ENCODE measurements around the gene IL1B.

Gene IL1B

DNA sequence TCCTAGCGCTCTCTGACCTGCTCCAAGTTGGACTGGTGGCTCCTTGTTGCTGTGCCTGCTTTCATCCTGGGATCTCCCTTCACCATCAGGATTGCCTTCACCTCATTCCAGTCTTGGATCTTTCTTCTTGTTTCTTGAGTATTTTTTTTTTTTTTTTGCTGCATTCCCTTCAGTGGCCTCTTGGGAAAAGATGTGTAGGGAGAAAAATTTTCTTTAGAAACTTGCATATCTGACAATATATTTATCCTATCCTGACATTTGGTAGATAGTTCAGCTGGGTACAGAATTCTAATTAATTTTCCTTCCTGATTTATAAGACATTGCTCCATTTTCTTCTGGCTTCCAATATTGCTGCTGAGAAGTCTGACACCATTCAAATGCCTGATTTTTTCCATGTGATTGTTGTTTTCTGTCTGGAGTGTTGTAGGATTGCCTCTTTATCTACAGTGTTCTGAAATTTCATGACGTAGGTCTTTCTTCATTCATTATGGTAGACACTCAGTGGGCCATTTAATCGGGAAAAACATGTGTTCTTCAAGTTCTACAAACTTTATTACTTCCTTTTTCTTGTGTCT, 29.3 kb downstream of the IL1B start:
- DNase-seq (ENCODE audit: low read depth in 2 of 2): no peak

DNA sequence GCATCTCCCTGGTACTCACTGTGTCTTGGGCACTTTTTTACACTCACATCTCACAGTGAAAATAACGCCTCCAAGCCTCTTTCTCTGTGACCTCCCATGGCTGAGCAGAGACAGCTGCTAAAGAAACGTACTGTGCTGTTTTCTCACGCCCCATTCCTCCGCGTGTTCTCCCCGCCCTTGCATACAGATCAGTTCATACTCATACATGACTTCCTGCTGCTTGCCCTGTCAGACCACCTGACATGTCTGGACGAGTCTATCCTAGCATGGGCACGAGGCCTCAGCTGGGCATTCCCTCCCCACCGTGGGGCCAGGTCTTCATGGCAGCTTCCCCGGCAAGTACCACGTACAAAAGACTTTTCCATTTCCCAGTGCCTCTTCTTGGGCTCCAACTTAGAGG, 31.0 kb downstream of the IL1B start:
- DNase-seq (ENCODE audit: low read depth in 2 of 2): no peak

DNA sequence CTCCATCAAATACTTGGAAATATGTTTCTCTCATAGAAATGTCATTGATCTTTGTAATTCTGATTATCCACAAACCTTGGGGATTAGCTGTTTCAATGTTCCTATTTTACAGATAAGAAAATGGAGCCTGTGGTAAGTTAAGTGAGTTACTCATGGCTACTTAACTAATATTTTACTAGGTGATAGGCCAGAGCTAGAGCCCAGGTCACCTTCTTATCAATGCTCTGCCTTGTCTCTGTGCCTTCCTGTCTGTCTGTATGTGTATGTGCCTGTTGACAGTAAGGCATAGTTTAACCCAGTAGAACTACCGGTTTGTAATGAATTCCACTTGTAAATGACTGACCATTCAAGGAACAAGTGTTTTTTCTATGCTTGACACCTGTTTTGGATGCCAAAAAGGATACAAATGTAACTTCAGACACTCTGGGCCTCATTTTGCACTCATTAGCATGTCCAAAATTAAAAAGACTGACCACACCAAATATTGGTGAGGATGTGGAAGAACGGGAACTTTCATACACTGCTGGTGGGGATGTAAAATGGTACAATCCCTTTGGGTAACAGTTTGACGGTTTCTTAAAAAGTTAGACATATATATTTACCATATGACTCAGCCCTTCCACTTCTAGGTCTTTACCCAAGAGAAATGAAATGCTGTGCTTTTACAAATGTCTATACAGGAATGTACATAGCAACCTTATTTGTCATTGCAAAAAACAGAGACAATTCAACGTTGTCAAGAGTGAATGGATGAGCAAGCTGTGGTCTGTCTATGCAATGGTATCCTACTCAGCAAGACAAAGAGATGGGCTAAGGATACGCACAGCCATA, 32.7 kb downstream of the IL1B start:
- DNase-seq (ENCODE audit: low read depth in 2 of 2): no peak

- DNase-seq (ENCODE audit: low read depth in 2 of 2): no peak
These were observed 35.5 kb downstream of the IL1B start for GRCh38 chr2:112800881-112801583.

GRCh38 chr2:112798979-112799975, 37.3 kb downstream of the IL1B start:
- no peak for DNase-seq (ENCODE audit: low read depth in 2 of 2)

GRCh38 chr2:112796486-112796885, 40.1 kb downstream of the IL1B start:
- no peak for DNase-seq (ENCODE audit: low read depth in 2 of 2)

- no peak for DNase-seq (ENCODE audit: low read depth in 2 of 2)
These were observed 40.8 kb downstream of the IL1B start for GRCh38 chr2:112795774-112796173.

DNA sequence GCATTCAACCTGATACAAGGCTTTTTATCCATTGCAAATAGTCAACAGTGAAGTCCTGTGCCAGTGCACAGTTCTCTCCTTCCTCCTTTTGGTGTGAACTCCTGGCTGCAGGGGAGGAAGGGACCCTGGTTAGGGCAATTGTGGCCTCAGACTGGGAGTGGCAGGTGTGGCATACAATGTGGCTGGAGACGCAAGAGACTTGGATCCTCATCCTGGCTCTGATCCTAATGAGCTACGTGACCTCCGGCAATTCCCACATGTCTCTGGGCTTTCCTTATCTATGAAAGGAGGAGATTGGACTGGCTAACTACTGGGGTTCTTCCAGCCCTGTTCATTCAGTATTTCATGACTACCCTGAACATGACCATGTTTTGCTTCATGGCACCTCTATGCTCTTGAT, 41.7 kb downstream of the IL1B start:
- no peak for DNase-seq (ENCODE audit: low read depth in 2 of 2)

- no peak for DNase-seq (ENCODE audit: low read depth in 2 of 2)
These were observed 42.3 kb downstream of the IL1B start for GRCh38 chr2:112794131-112794733.

- no peak for DNase-seq (ENCODE audit: low read depth in 2 of 2)
These were observed 43.1 kb downstream of the IL1B start for GRCh38 chr2:112793449-112793978.

GRCh38 chr2:112792419-112792818, 44.2 kb downstream of the IL1B start:
- DNase-seq (ENCODE audit: low read depth in 2 of 2): no peak

DNA sequence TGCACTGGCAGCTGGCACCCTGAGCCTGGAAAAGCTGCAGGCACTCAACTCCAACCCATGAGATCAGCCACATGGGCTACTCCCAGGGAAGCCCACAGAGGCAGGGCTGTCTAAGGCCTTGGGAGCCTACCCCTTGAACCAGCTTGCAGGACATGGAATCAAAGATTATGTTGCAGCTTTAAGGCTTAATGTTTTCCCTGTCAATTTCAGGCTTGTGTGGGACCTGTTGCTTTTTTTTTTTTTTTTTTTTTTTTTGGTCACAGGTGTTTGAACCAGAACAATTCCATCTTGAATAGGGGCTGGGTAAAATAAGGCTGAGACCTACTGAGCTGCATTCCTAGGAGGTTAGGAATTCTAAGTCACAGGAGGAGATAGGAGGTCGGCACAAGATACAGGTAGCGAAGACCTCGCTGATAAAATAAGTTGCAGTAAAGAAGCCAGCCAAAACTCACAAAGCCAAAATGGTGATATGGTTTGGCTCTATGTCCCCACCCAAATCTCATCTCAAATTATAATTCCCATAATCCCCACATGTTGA, 44.8 kb downstream of the IL1B start:
- DNase-seq (ENCODE audit: low read depth in 2 of 2): no peak

- no peak for DNase-seq (ENCODE audit: low read depth in 2 of 2)
These were observed 45.6 kb downstream of the IL1B start for GRCh38 chr2:112791019-112791418.

- DNase-seq (ENCODE audit: low read depth in 2 of 2): no peak
These were observed 46.3 kb downstream of the IL1B start for GRCh38 chr2:112790305-112790704.

DNA sequence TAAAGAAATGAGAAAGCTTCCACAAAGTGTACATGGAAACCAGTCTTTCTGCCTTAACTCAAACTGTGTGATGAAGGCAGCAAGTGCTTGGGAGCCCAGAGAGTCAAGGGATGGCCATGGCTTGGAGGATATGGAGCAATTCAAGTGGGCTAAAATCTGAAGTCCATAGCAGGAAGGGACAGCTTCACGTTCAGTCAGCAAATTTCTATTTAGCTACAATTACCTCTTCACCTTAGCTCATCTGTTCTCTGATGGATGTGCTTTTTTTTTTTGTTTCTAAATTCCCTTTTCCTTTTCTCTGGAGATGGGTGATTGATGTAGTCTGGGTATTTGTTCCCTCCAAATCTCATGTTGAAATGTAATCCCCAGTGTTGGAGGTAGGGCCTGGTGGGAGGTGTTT, 47.4 kb downstream of the IL1B start:
- DNase-seq (ENCODE audit: low read depth in 2 of 2): no peak

- DNase-seq (ENCODE audit: low read depth in 2 of 2): no peak
These were observed 47.9 kb downstream of the IL1B start for GRCh38 chr2:112788653-112789052.

DNA sequence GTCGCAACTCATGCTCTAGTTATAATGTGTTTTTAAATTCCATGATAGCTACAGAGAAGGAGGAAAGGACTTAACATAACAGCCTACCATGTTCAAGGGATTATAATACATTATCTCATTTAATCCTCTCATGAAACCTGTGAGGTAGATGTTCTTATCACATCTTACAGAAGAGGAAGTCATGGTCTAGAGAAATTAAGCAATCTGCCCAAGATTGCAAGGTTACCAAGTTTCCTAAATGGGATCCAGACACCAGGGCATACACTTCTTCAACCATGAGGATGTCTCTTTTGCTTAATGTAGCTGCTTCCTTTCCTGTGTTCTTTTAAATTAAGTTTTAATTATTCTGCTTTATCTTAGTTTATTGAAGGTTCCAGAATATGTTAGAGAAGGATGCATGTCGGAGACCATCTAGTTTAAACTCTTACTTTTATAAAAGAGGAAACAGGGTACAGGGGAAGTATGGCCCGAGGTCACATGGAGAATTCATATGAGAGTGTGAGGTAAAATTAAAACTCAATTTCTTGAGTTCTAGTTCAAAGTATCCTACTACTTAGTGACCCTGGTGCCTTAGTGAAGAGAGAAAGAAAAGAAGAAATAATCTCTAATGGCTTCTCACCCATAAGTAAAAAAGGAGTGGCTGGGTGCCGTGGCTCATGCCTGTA, 48.7 kb downstream of the IL1B start:
- DNase-seq (ENCODE audit: low read depth in 2 of 2): no peak

- no peak for DNase-seq (ENCODE audit: low read depth in 2 of 2)
These were observed 49.3 kb downstream of the IL1B start for GRCh38 chr2:112787294-112787693.

DNA sequence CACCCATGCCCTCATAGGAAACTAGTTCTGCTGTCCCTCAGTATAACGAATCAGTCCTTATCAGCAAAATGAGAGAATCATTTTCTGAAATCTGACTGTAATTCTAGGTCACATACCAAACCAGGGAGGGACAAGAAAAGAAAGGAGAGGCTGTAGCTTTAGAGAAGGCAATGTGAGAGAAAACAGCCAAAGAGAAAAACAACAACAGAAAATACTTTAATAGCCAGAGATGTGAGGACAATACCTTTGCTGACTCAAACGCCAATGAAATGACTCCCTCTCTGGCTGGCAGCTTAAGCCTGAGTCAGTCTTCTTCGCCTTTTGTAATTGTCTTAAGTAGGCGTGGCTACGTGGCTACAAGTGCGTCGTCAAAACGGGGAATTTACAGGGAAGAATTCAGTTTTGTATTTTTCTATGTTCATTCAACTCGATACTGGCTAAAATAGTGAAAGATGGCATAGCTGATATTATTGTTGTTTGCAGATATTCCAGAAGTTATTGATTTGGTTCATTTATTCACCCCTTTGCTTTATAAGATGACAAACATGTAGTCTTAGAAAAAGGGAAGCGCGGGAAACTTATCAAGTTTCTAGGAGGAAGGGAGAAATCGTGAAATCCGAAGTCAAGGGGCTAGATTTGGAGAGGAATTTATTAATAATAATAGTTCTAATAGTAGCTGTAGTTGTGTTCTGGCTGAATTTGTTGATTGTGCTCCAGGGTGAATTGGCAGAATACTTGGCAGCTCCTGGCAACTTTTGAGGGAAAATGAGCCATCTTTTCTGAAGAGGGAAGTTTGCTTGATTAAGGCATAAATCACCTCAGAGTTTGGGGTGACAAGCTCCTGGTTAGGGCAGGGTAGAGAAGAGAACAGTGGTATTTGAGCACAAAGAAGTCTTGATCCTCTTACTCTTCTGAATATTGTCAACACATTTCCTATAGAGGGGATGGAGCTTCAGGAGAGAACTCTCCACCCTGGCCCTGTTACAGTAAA, 52.1 kb downstream of the IL1B start, which contains the start of gene IL1A:
TSS of gene IL1A (minus strand) at position 295 of the 991 bp plus-strand sequence. CDS start 723 bp downstream, outside the sequence.
- DNase-seq (ENCODE audit: low read depth in 2 of 2): no peak

Measured in stimulated activated CD4-positive, alpha-beta T cell treated with anti-CD3 and anti-CD28 coated beads, Interleukin-12 subunit alpha, Interleukin-12 subunit beta, amount 100 ng/mL, for 24 hours (primary cell).